Stimulated activated CD4-positive, alpha-beta T cell treated with anti-CD3 and anti-CD28 coated beads, Interleukin-15, amount 100 ng/mL, for 1 hour (primary cell): Measurements from ENCODE around the gene CDK14.

Source experiments
- DNase-seq, 2 donors: peaks; one replicate each; pipeline ENCODE4 v3.0.0-alpha.2; 2020; ENCODE audit warnings: low read depth in 1 of 2, low spot score in 1 of 2

CDK14 gene

GRCh38 chr7:90944021-90944420 is 347.9 kb downstream of the CDK14 start:
- DNase-seq, result no peak

- no peak for DNase-seq
Measured at GRCh38 chr7:90945104-90945787, 349.1 kb downstream of the CDK14 start.

- DNase-seq, result no peak
Measured at GRCh38 chr7:90946730-90947501, 350.8 kb downstream of the CDK14 start.

- no peak for DNase-seq
Measured at GRCh38 chr7:90948085-90948484, 352.0 kb downstream of the CDK14 start.

- DNase-seq, result no peak
Measured at GRCh38 chr7:90951229-90951628, 355.1 kb downstream of the CDK14 start.

GRCh38 chr7:90951986-90952954 is 356.1 kb downstream of the CDK14 start:
- no peak for DNase-seq

GRCh38 chr7:90955641-90956207 is 359.6 kb downstream of the CDK14 start:
- no peak for DNase-seq

GRCh38 chr7:90957883-90958282 is 361.8 kb downstream of the CDK14 start:
- DNase-seq, result no peak

GRCh38 chr7:90958647-90959046 is 362.5 kb downstream of the CDK14 start:
- DNase-seq, result no peak

- DNase-seq, result no peak
Measured at GRCh38 chr7:90961037-90961725, 365.1 kb downstream of the CDK14 start.

GRCh38 chr7:90965211-90965610 is 369.1 kb downstream of the CDK14 start:
- no peak for DNase-seq

GRCh38 chr7:90966346-90966745 is 370.2 kb downstream of the CDK14 start:
- no peak for DNase-seq

GRCh38 chr7:90968871-90969270 is 372.8 kb downstream of the CDK14 start:
- DNase-seq, result no peak

- no peak for DNase-seq
Measured at GRCh38 chr7:90972906-90973550, 376.9 kb downstream of the CDK14 start.

- DNase-seq, result no peak
Measured at GRCh38 chr7:90977056-90977455, 380.9 kb downstream of the CDK14 start.

- no peak for DNase-seq
Measured at GRCh38 chr7:90980545-90980944, 384.4 kb downstream of the CDK14 start.

GRCh38 chr7:90982228-90982627 is 386.1 kb downstream of the CDK14 start:
- DNase-seq, result no peak

GRCh38 chr7:90984692-90985091 is 388.6 kb downstream of the CDK14 start:
- no peak for DNase-seq

- no peak for DNase-seq
Measured at GRCh38 chr7:90988516-90988915, 392.4 kb downstream of the CDK14 start.
